Bronchial epithelial cell (primary cell): ENCODE measurements around the gene PDLIM7. TPM values are rescaled to one million over a fixed set of nuclear protein-coding genes. Genes with fewer than 3 reads are reported as not detected.
A peak's percentile ranks its signal among the peaks of the same experiment; 100 is the strongest.
"Not testable (repeated sequence)": the region's sequence is repeated elsewhere in the genome, so short reads cannot be mapped to it uniquely, and the experiment has no call there.

Experiments
- DNase-seq: peaks from one replicate; pipeline ENCODE4 v3.0.0-alpha.2; 2010; ENCODE audit warnings: low read depth
- FAIRE-seq: peaks from 2 replicates; lab custom pipeline; 2011; peaks lifted over from hg19 to GRCh38; lab: Jason Lieb, UNC
- H3K27me3 ChIP-seq: 2 replicates; pipeline ENCODE4 v1.5.1; 2011; ENCODE audit warnings: low read length; ENCODE audit not compliant: control insufficient read depth, insufficient read depth
- H3K36me3 ChIP-seq: 2 replicates; pipeline ENCODE4 v1.5.1; 2011; ENCODE audit warnings: low read length; ENCODE audit not compliant: control insufficient read depth, insufficient read depth
- H3K4me3 ChIP-seq: 2 replicates; pipeline ENCODE4 v1.5.1; 2011; ENCODE audit warnings: mild to moderate bottlenecking, low read depth, low read length, control low read depth
- CTCF ChIP-seq: IDR thresholded peaks from 2 replicates; pipeline ENCODE4 v1.5.1; 2011; ENCODE audit warnings: mild to moderate bottlenecking, moderate library complexity, low read length, control low read depth, inconsistent platforms; ENCODE audit not compliant: insufficient read depth, severe bottlenecking
- total RNA-seq: library from RNA; depleted of rRNA; stranded (reverse); fragments of >200 nt; gene quantifications from 2 replicates; pipeline ENCODE4 v1.2.1, GENCODE V29; 2014

The PDLIM7 gene
- total RNA-seq, 1 donor from 2014 or later = 19.5 TPM

DNA sequence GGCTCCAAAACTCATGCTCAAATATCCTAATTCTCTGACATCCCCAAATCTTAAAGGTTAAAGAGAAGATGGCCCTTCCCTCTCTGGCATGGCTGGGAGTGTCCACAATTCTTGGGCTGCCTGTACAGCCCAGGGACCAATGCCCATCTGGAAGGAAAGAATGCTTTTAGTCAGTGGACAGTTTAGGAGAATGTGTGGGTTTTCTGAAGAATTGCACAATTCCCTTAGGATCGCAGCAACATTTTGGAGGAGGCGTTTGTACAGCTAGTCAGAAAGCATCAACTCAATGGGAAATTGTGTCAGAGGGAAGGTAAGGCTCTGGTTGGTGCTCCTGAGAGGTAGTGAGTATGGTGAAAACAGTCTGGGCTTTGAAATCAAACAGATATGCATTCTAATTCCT, 42.0 kb upstream of the PDLIM7 start:
- TF ChIP-seq CTCF = no peak
- Histone ChIP-seq H3K4me3 (no peak overlapping the region), H3K36me3 (peaks cover 15% of the 10 kb centered on the region), H3K27me3 (no peaks in the 10 kb centered on the region)
- DNase-seq = peak; percentile 74
- peak; percentile 83 for FAIRE-seq

DNA sequence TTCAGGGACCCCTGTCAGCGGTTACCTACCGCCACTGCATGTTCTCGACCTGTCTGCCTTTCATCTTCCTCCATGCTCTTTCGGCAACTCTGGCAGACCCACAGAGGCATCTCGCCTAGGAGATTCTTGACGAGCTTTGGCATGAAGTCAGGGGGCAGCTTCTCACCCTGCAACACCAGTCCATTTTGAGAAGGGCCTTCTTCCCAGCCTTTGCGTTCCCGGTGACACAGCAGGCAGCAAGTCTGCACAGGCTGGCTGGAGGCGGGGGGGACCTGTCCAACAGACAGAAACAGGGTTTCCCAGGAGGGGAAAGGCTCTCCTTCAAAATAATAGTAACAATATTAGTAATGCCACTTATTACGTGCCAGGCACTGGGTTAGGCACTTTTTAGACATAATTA, 41.5 kb upstream of the PDLIM7 start:
- no peak for TF ChIP-seq CTCF
- DNase-seq = peak; percentile 81
- no peak for FAIRE-seq
- no peak overlapping the region for H3K4me3 ChIP-seq
- peaks cover 15% of the 10 kb centered on the region for H3K36me3 ChIP-seq
- no peaks in the 10 kb centered on the region for H3K27me3 ChIP-seq

GRCh38 chr5:177537389-177538361, 40.3 kb upstream of the PDLIM7 start:
- TF ChIP-seq CTCF = no peak
- Histone ChIP-seq H3K27me3 (no peaks in the 10 kb centered on the region), H3K4me3 (no peak overlapping the region), H3K36me3 (peaks cover 18% of the 10 kb centered on the region)
- FAIRE-seq (no peak), DNase-seq (peak; percentile 60)

GRCh38 chr5:177536386-177536785, 39.0 kb upstream of the PDLIM7 start:
- DNase-seq (no peak), FAIRE-seq (no peak)
- H3K27me3 ChIP-seq = no peaks in the 10 kb centered on the region
- H3K36me3 ChIP-seq = peaks cover 27% of the 10 kb centered on the region
- TF ChIP-seq CTCF = no peak
- no peak overlapping the region for H3K4me3 ChIP-seq

- H3K4me3 ChIP-seq = no peak overlapping the region
- FAIRE-seq = no peak
- H3K27me3 ChIP-seq = no peaks in the 10 kb centered on the region
- DNase-seq = no peak
- TF ChIP-seq CTCF = no peak
- H3K36me3 ChIP-seq = peaks cover 36% of the 10 kb centered on the region
Observed at GRCh38 chr5:177535125-177535524, 37.7 kb upstream of the PDLIM7 start.

- H3K36me3 ChIP-seq = peaks cover 42% of the 10 kb centered on the region
- not testable (repeated sequence) for H3K4me3 ChIP-seq, DNase-seq, H3K27me3 ChIP-seq, FAIRE-seq
Observed at GRCh38 chr5:177534433-177534832, 37.0 kb upstream of the PDLIM7 start.
